Spleen (tissue), 11 donors: ENCODE data around the gene SIK3. TPM values are rescaled to one million over a fixed set of nuclear protein-coding genes. Genes with fewer than 3 reads are reported as not detected.
A peak's percentile ranks its signal among the peaks of the same experiment; 100 is the strongest.

Experiments used
- DNase-seq: peaks from one replicate; pipeline ENCODE4 v3.0.0-alpha.2; 2020
- H3K27ac ChIP-seq, 8 donors: fragments of 200-600 bp; sonication (generic) in 7 of 8; 1 replicate in 4 of 8; 2 replicates in 4 of 8; pipeline versions ENCODE4 v1.5.0 to v1.8.0; 2016 to 2021; ENCODE audit warnings: inconsistent platforms in 4 of 8, mild to moderate bottlenecking in 4 of 8, moderate library complexity in 1 of 8
- H3K27me3 ChIP-seq, 7 donors: fragments of 200-600 bp; sonication (generic) in 6 of 7; replicated peaks in 1 of 7; 1 replicate in 4 of 7; 2 replicates in 3 of 7; pipeline versions ENCODE4 v1.5.0 to v1.8.0; 2016 to 2021; ENCODE audit warnings: inconsistent platforms in 3 of 7, mild to moderate bottlenecking in 1 of 7
- H3K36me3 ChIP-seq, 6 donors: fragments of 200-600 bp; sonication (generic) in 5 of 6; 1 replicate in 4 of 6; 2 replicates in 2 of 6; pipeline versions ENCODE4 v1.5.0 to v1.8.0; 2016 to 2021; ENCODE audit warnings: inconsistent platforms in 2 of 6
- H3K4me1 ChIP-seq, 6 donors: fragments of 200-600 bp; sonication (generic) in 5 of 6; 1 replicate in 3 of 6; 2 replicates in 3 of 6; pipeline versions ENCODE4 v1.5.0 to v1.8.0; 2016 to 2021; ENCODE audit warnings: inconsistent platforms in 3 of 6
- H3K4me3 ChIP-seq, 8 donors: fragments of 200-600 bp; sonication (generic) in 7 of 8; 1 replicate in 4 of 8; 2 replicates in 4 of 8; pipeline versions ENCODE4 v1.5.0 to v1.8.0; 2016 to 2021; ENCODE audit warnings: inconsistent platforms in 4 of 8, mild to moderate bottlenecking in 4 of 8, moderate library complexity in 2 of 8
- H3K9me3 ChIP-seq, 8 donors: fragments of 200-600 bp; sonication (generic) in 7 of 8; 1 replicate in 4 of 8; 2 replicates in 4 of 8; pipeline versions ENCODE4 v1.5.0 to v1.8.0; 2016 to 2021; ENCODE audit warnings: inconsistent platforms in 4 of 8
- POLR2A ChIP-seq, 3 donors: fragments of 450-650 bp; IDR thresholded peaks; one replicate each; pipeline ENCODE4 v1.5.1; 2017; ENCODE audit warnings: antibody characterized with exemption in 3 of 3, mild to moderate bottlenecking in 1 of 3
- POLR2AphosphoS5 ChIP-seq, 3 donors: sonication (generic); formaldehyde crosslinking; IDR thresholded peaks; one replicate each; pipeline ENCODE4 v1.5.1; 2017; ENCODE audit warnings: antibody characterized with exemption in 3 of 3
- WGBS, 5 donors: extraction: QIAGEN DNeasy Blood & Tissue Kit in 3 of 5; methylation state at CpG; one replicate each; pipeline versions ENCODE4 v1.1.5 to v1.1.7; 2013 to 2018; 5-methylcytosine and 5-hydroxymethylcytosine counted together
- intact Hi-C: fragments of 100-400 bp; cut with DNase I; formaldehyde crosslinking; loops from one replicate; pipeline ENCODE4 v1.15.0; 2023; ENCODE audit warnings: low total_unique reads
- polyA plus RNA-seq, 3 donors: library from polyadenylated mRNA; stranded (reverse); fragments of 200-250 nt; gene quantifications; one replicate each; pipeline ENCODE4 v1.2.1, GENCODE V29; 2013
- total RNA-seq, 7 donors: library from RNA; depleted of rRNA in 3 of 7; stranded (reverse); fragments of >200 nt in 3 of 7; fragmentation: NEBNext Ultra II Directional in 4 of 7; extraction: Animal tissue kit (Norgen Biotek cat#: 25700) in 4 of 7; gene quantifications; one replicate each; pipeline versions ENCODE4 v1.1.0 to v1.2.1, GENCODE V29; 2016 to 2021
- TF ChIP-seq, protein P1 (sequence below), 11 experiments: fragments of 200-600 bp in 7 of 11; fragments of 450-650 bp in 4 of 11; sonication (generic) in 4 of 11; IDR thresholded peaks in 8 of 11; conservative IDR thresholded peaks in 3 of 11; 1 replicate in 7 of 11; 2 replicates in 4 of 11; pipeline versions ENCODE4 v1.4.0 to v1.8.0; 2016 to 2021; ENCODE audit warnings: antibody characterized with exemption in 11 of 11, inconsistent platforms in 4 of 11, mild to moderate bottlenecking in 1 of 11
- donor health status: healthy with polysubstance abuse.
- donor health status: DM: no; HTN: no; CAD: no; lungs with moderate emphysema.
- donor health status: DM: no; HTN: no; CAD: no.
- donor health status: Bipolar disorder and iron deficiency.
- donor health status: healthy.
- donor health status: DM: no; HTN: no; CAD: no.
- donor health status: DM: yes; HTN: yes; CAD: no.

Gene SIK3
- total and polyA plus RNA-seq, 10 donors = 7.8 to 112 (median 67.6) TPM

DNA sequence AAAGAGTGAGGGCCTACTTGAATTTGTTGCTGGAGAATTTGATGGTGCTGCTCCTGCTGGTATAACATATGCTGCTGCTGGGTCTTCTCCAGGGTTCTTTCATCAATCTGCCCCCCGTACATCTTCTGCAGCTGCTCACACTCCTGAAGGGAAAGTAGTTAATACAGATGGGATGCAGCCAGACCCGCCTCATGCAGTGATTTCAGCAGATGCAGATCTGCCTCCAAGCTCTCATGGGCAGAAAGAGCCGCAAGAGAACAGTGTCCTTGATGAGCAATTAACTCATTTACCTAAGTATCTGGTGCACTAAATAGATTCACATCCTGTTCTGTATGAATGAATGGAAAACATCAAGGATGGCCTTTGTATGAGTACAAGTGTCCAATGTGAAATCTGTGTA lies 236.0 kb downstream of the SIK3 start:
- Histone ChIP-seq H3K36me3 (peaks cover 5 to 100% (median 93%) of the 10 kb centered on the region in 6 donors), H3K27ac (no peak overlapping the region), H3K4me3 (no peak overlapping the region), H3K9me3 (no peaks in the 10 kb centered on the region), H3K4me1 (no peaks in the 10 kb centered on the region), H3K27me3 (no peaks in the 10 kb centered on the region)
- DNase-seq = no peak
- intact Hi-C loops = no loop called here
- 80 to 96% (median 91%) methylated on average over 3 of the region's 3 CpGs for WGBS, 5 donors
- TF ChIP-seq, protein P1, sequence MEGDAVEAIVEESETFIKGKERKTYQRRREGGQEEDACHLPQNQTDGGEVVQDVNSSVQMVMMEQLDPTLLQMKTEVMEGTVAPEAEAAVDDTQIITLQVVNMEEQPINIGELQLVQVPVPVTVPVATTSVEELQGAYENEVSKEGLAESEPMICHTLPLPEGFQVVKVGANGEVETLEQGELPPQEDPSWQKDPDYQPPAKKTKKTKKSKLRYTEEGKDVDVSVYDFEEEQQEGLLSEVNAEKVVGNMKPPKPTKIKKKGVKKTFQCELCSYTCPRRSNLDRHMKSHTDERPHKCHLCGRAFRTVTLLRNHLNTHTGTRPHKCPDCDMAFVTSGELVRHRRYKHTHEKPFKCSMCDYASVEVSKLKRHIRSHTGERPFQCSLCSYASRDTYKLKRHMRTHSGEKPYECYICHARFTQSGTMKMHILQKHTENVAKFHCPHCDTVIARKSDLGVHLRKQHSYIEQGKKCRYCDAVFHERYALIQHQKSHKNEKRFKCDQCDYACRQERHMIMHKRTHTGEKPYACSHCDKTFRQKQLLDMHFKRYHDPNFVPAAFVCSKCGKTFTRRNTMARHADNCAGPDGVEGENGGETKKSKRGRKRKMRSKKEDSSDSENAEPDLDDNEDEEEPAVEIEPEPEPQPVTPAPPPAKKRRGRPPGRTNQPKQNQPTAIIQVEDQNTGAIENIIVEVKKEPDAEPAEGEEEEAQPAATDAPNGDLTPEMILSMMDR (IDR thresholded peaks at IDR 0.05 in 8 of 11, conservative IDR thresholded peaks at IDR 0.05 in 3 of 11) = no peak
- TF ChIP-seq POLR2A (IDR thresholded peaks at IDR 0.05) (no peak), POLR2AphosphoS5 (IDR thresholded peaks at IDR 0.05) (no peak)

DNA sequence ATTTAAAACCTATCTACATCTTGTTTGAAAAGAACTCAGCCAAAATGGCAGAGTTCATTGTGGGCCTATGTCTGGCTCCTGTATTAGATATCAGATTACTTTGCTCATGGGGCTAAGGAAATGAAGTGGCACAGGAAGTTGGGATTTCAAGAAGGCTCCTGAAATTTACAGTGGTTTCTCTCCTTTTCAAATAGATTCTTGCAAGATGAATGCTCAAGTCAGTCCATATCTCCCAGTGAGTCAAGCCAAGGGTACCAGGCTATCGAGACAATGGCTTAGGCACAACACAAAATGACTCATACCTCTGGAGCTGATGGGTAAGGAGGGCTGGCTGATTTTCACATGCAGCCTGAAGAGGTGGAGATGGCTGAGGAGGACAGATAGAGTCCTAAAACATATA lies 236.7 kb downstream of the SIK3 start:
- Histone ChIP-seq H3K36me3 (peaks cover 5 to 100% (median 91%) of the 10 kb centered on the region in 6 donors), H3K27me3 (no peaks in the 10 kb centered on the region), H3K9me3 (no peaks in the 10 kb centered on the region), H3K4me3 (no peak overlapping the region), H3K4me1 (no peaks in the 10 kb centered on the region), H3K27ac (no peak overlapping the region)
- no peak for DNase-seq
- TF ChIP-seq POLR2AphosphoS5 (IDR thresholded peaks at IDR 0.05) (no peak), POLR2A (IDR thresholded peaks at IDR 0.05) (no peak)
- TF ChIP-seq, protein P1 (IDR thresholded peaks at IDR 0.05 in 8 of 11, conservative IDR thresholded peaks at IDR 0.05 in 3 of 11) = no peak
- intact Hi-C loops = no loop called here
- 35 to 96% (median 94%) methylated on average over 1 of the region's 1 CpG for WGBS, 5 donors

DNA sequence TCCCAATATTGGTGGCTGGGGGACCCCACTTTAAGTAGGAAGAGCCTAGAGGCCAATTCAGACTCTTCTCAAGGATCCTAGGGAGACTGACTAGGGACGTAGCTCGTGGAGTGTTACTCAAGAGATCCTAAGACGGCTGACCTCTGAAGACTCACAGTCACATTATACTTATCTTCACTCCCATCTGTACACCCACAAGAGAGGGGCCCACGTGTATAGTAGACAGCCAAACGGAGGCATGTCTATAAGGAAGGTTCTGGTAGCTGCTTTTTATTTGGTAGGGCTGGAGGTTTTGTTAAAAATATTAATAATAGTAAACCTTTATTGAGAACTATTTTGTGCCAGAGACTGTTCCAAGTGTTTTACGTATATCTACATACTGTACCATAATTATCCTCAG lies 237.9 kb downstream of the SIK3 start:
- H3K9me3 ChIP-seq = no peaks in the 10 kb centered on the region
- DNase-seq = no peak
- TF ChIP-seq, protein P1 (IDR thresholded peaks at IDR 0.05 in 8 of 11, conservative IDR thresholded peaks at IDR 0.05 in 3 of 11) = no peak
- TF ChIP-seq POLR2A (IDR thresholded peaks at IDR 0.05) (no peak), POLR2AphosphoS5 (IDR thresholded peaks at IDR 0.05) (no peak)
- 89 to 95% (median 94%) methylated on average over 6 of the region's 6 CpGs for WGBS, 5 donors
- H3K27me3 ChIP-seq = no peaks in the 10 kb centered on the region
- no peak overlapping the region for H3K4me3 ChIP-seq
- peaks cover 0 to 10% (median 3%) of the 10 kb centered on the region in 6 donors for H3K4me1 ChIP-seq
- no peak overlapping the region for H3K27ac ChIP-seq
- peaks cover 5 to 100% (median 80%) of the 10 kb centered on the region in 6 donors for H3K36me3 ChIP-seq
- intact Hi-C loops = no loop called here

DNA sequence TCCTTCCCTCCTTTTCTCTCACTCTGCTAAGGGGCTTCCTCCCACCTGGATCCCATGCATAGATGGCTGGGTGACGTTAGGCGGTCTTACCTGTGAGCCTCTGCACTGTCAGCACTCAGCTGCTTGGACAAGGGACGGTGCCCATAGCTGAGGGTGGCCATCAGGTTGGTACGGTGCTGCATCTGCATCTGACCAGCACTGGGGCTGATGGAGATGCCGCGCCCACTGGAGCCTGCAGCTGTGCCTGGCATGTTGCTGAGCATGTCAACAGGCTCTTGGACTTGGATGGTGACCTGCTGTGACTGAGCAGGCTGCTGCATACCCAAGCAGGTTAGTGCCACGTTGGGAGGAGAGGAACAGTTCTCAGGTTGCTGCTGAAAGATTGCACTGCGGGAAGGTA lies 239.1 kb downstream of the SIK3 start:
- no peaks in the 10 kb centered on the region for H3K27me3 ChIP-seq
- TF ChIP-seq, protein P1 (IDR thresholded peaks at IDR 0.05 in 8 of 11, conservative IDR thresholded peaks at IDR 0.05 in 3 of 11) = no peak
- TF ChIP-seq POLR2A (IDR thresholded peaks at IDR 0.05) (no peak), POLR2AphosphoS5 (IDR thresholded peaks at IDR 0.05) (peak in 1 of 3 donors; percentile 53)
- H3K27ac ChIP-seq = no peak overlapping the region
- peak; percentile 63 for DNase-seq
- intact Hi-C loops = no loop called here
- H3K4me3 ChIP-seq = no peak overlapping the region
- WGBS, 5 donors = 94 to 98% (median 96%) methylated on average over 7 to 8 of the region's 8 CpGs
- peaks cover 5 to 100% (median 73%) of the 10 kb centered on the region in 6 donors for H3K36me3 ChIP-seq
- peaks cover 0 to 21% (median 11%) of the 10 kb centered on the region in 6 donors for H3K4me1 ChIP-seq
- H3K9me3 ChIP-seq = no peaks in the 10 kb centered on the region
